ENCODE data around the gene HOXC6.

HOXC6 gene

DNA sequence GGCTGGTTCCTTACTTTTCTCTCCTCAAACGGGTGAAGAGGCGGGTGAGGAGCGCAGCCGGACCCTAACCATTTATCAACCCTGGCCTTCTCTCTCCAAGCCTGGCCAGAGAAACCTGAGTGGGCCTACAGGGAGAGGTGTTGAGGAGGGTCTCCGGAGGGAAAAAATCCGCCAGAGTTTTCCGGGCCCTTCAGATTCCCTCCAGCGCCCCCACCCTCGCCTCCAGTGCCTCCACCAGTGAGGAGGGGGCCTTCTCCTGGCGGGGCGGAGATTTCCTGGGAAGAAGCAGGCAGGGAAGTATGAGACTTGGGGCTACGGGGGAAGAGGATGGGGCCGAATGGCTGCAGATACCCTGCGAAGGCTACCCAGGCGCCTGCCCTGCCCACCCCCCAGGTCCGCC is 3.2 kb downstream of the HOXC6 start:
- H3K36me3 Mint-ChIP-seq (ENCODE audit: low read depth), result no peaks in the 10 kb centered on the region
- no peak overlapping the region for H3K27ac Mint-ChIP-seq
- DNase-seq (ENCODE audit: low spot score), result no peak
- peaks cover 3% of the 10 kb centered on the region for H3K9me3 Mint-ChIP-seq
- peaks cover 16% of the 10 kb centered on the region for H3K4me1 Mint-ChIP-seq (ENCODE audit: low read depth)
- H3K4me3 Mint-ChIP-seq, result no peak overlapping the region
- peaks cover 86% of the 10 kb centered on the region for H3K27me3 Mint-ChIP-seq (ENCODE audit: low read depth)

DNA sequence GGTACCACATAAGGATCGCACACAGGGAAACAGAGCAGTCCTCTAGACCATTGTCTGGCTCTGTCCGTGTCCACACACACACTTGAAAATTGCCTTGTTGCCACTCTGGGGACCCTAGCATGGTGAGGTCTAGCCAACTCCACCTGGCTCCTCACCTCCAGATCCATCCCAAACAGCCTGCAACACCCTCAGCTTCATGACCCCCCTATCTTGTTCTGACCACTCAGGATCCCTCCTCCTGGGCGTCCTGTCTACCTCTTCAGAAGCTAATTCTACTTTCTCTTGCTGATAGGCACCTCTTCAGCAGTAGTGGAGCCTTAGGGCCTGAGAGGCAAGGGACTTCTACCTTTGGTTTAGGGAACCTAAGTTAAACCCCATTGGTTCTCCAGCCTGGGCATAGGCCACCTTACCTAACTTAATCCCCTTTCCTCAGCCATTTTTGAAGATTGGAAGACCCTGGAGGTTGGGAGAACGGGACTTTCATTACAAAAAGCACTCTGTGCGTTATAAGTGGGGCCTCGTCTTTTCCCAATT is 3.9 kb downstream of the HOXC6 start:
- Mint-ChIP-seq H3K27ac (no peak overlapping the region), H3K4me1 (ENCODE audit: low read depth) (peaks cover 15% of the 10 kb centered on the region), H3K27me3 (ENCODE audit: low read depth) (peaks cover 86% of the 10 kb centered on the region), H3K36me3 (ENCODE audit: low read depth) (no peaks in the 10 kb centered on the region), H3K4me3 (no peak overlapping the region), H3K9me3 (peaks cover 3% of the 10 kb centered on the region)
- DNase-seq (ENCODE audit: low spot score), result no peak

DNA sequence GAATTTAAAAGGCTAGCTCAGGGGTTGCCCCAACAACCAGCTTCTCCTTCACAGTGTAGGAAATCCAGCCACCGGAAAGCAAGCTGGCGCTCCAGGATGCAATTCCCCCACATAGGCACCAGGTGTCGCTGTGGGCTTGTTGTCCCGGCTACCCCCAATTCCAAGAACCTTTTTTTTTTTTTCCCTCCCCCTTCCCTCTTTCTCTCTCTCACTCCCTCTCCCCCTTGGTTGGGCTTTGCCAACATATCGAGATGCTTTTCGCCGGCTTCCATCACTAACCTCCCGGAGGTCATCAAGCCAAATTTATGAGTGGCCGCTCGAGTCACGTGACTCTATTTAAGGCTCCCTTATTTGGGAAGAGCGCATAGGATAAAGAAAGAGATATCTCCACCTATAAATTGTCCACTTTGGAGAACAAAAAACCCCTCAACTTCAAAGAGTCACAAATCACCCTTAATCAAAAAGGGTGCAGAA is 4.4 kb downstream of the HOXC6 start, which contains the start of gene HOXC5:
HOXC5 (plus strand) TSS at position 424 of the 474 bp plus-strand sequence. CDS start 73 bp downstream, outside the sequence.
- peaks cover 86% of the 10 kb centered on the region for H3K27me3 Mint-ChIP-seq (ENCODE audit: low read depth)
- H3K36me3 Mint-ChIP-seq (ENCODE audit: low read depth), result no peaks in the 10 kb centered on the region
- no peak within 1 kb of the TSS for H3K27ac Mint-ChIP-seq
- peak; percentile 36 for DNase-seq (ENCODE audit: low spot score)
- H3K9me3 Mint-ChIP-seq, result peaks cover 3% of the 10 kb centered on the region
- peak within 1 kb of the TSS; percentile 27 for H3K4me3 Mint-ChIP-seq
- peaks cover 15% of the 10 kb centered on the region for H3K4me1 Mint-ChIP-seq (ENCODE audit: low read depth)

GRCh38 chr12:54033106-54033979 is 5.1 kb downstream of the HOXC6 start:
- DNase-seq (ENCODE audit: low spot score), result no peak
- H3K36me3 Mint-ChIP-seq (ENCODE audit: low read depth), result no peaks in the 10 kb centered on the region
- peaks cover 3% of the 10 kb centered on the region for H3K9me3 Mint-ChIP-seq
- peaks cover 15% of the 10 kb centered on the region for H3K4me1 Mint-ChIP-seq (ENCODE audit: low read depth)
- H3K27ac Mint-ChIP-seq, result no peak overlapping the region
- H3K27me3 Mint-ChIP-seq (ENCODE audit: low read depth), result peaks cover 86% of the 10 kb centered on the region
- H3K4me3 Mint-ChIP-seq, result no peak overlapping the region

- no peak for DNase-seq (ENCODE audit: low spot score)
- H3K36me3 Mint-ChIP-seq (ENCODE audit: low read depth), result no peaks in the 10 kb centered on the region
- H3K4me3 Mint-ChIP-seq, result peak overlapping the region; percentile 24
- no peak overlapping the region for H3K27ac Mint-ChIP-seq
- H3K4me1 Mint-ChIP-seq (ENCODE audit: low read depth), result peaks cover 11% of the 10 kb centered on the region
- peaks cover 87% of the 10 kb centered on the region for H3K27me3 Mint-ChIP-seq (ENCODE audit: low read depth)
- H3K9me3 Mint-ChIP-seq, result peaks cover 3% of the 10 kb centered on the region
Measured at GRCh38 chr12:54033980-54034784, 5.9 kb downstream of the HOXC6 start.

DNA sequence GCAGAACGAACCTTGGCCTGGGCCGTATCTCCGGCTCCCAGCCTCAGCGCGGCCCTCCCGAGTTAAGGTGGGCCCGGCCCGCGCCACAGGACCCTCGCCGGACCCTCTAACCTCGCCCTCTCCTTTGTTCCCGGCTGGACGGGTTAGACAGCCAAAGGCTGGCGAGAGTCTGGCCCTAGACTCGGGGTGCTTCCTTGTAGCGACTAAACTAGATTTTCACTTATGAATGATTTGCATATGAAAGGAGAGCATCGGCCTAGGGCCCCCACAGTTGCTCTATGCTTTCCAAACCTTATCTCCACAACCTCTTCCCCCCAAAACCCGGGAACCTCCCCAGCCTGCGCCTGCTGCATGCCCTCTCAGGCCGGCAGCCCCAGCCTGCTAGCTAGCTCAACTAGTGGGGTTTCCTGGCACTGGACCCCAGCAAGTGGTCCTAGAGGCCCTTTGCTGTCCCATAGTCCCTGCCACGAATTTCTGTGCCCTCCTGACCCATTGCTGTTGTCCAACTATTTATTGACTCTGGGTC is 6.6 kb downstream of the HOXC6 start:
- no peaks in the 10 kb centered on the region for H3K36me3 Mint-ChIP-seq (ENCODE audit: low read depth)
- peaks cover 10% of the 10 kb centered on the region for H3K4me1 Mint-ChIP-seq (ENCODE audit: low read depth)
- DNase-seq (ENCODE audit: low spot score), result no peak
- peaks cover 88% of the 10 kb centered on the region for H3K27me3 Mint-ChIP-seq (ENCODE audit: low read depth)
- no peak overlapping the region for H3K4me3 Mint-ChIP-seq
- H3K9me3 Mint-ChIP-seq, result peaks cover 3% of the 10 kb centered on the region
- peak overlapping the region; percentile 65 for H3K27ac Mint-ChIP-seq

DNA sequence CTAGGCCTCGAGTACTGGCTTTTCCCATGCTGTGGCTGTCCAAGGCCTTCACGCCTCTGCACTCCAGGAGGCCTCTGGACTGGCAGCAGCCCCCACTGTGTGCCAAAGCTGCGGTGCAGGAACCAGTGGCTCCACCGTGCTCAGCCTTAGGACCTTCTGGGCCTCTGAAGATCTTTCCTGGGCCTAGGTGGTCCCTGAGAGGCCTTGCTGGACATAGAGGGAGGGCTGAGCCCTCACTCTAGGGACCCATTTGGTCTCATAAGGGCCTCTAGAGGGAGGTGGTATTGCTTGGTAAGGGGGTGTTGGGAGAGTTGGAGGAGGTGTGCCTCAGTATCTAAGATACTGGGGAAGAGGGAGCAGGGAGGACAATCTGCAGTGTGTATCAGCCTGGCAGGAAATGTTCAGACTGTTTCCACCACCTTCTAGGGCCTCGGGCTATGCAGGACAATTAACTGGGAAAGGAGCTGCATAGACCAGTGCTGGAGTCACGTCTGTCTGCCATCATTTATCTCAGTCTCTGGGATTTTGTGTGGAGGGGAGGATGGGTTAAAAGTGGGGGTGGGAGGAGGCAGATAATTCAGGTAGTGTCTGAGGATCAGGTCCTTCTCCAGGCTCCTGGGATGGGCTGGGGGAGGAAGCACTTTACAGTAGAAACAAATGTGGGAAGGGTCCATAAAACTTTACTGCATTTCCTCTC is 7.5 kb downstream of the HOXC6 start:
- Mint-ChIP-seq H3K27me3 (ENCODE audit: low read depth) (peaks cover 90% of the 10 kb centered on the region), H3K27ac (no peak overlapping the region), H3K36me3 (ENCODE audit: low read depth) (no peaks in the 10 kb centered on the region), H3K4me1 (ENCODE audit: low read depth) (peaks cover 10% of the 10 kb centered on the region), H3K4me3 (no peak overlapping the region), H3K9me3 (peaks cover 3% of the 10 kb centered on the region)
- DNase-seq (ENCODE audit: low spot score), result no peak

DNA sequence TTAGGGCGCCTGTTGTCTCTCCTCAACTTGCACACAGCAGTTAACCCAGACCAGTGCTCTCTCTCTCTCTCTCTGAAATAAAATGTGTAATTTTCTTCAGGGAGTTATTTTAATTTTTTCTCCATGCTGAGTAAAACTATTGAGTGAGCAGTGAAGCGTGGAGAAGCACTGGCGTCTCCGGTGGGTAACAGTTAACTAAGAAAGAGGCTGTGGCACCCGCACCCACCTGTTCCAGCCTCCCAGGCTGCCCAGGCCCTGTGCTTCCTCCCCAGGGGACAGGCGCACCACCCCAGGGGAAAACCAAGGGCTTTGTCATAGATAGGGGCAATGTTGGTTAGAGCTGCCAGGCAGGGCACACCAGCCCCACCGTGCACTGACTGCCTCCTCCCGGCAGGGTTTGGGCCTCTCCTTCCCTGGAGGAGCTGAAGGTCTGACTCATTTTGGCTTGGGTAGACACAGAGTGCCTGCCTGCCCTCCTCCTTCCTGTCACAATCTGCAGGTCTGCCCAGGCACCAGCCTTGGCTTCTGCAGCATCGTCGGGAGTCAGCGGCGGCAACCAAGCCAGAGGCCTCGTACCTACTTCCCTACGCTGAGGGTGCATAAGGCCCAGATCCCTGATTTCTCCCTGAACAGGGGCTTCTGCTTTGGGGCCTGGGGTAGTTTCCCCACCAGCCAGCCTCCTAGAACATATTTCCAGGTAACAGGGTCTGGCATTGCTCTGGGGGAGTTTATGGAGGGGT is 8.6 kb downstream of the HOXC6 start:
- peaks cover 10% of the 10 kb centered on the region for H3K4me1 Mint-ChIP-seq (ENCODE audit: low read depth)
- no peak overlapping the region for H3K27ac Mint-ChIP-seq
- H3K36me3 Mint-ChIP-seq (ENCODE audit: low read depth), result no peaks in the 10 kb centered on the region
- DNase-seq (ENCODE audit: low spot score), result no peak
- no peak overlapping the region for H3K4me3 Mint-ChIP-seq
- peaks cover 3% of the 10 kb centered on the region for H3K9me3 Mint-ChIP-seq
- peaks cover 84% of the 10 kb centered on the region for H3K27me3 Mint-ChIP-seq (ENCODE audit: low read depth)

DNA sequence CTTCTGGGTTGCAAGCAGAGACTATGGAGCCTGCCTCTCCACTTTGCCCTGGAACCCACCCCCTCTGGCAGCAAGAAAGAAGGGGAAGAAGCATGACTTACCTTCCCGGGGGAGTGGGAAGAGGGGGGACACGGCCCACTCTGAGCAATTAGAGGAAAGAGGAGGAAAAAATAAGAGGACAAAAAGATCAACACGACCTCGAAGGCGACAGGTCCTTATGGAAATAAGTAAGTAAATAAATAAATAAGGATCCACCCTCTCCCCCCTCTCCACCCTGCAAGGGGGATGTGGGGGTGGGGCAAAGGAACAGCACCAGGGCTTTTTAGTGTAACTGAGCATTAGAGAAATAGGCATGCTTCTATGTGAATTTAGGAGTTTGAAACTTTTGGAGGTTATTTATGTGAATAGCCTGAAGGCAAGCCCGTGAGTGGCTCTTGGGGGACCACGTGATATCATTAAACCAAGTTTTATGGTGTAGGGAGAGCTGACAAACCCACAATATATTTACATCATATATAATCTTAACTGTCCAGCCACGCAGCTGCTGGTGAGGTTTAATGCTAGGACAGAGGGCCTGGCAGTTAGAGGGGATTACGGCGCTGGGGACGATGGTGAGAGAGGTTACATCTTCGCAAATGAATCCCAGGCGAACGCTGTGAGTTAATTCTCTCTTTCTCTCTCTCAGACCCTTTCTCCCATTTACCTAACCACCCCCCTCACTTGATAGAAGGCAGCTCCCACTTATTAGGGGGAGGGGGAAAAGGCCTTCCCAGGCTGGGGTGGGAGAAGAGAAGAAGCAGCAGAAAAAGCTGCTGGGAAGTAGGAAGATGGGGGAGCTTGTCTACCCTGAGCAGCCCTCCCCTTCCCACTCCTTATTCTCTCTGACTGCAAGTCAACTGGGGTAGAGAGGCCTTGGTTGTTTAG is 9.4 kb downstream of the HOXC6 start:
- Mint-ChIP-seq H3K27me3 (ENCODE audit: low read depth) (peaks cover 84% of the 10 kb centered on the region), H3K27ac (no peak overlapping the region), H3K9me3 (peaks cover 3% of the 10 kb centered on the region), H3K36me3 (ENCODE audit: low read depth) (no peaks in the 10 kb centered on the region), H3K4me3 (no peak overlapping the region), H3K4me1 (ENCODE audit: low read depth) (peaks cover 10% of the 10 kb centered on the region)
- no peak for DNase-seq (ENCODE audit: low spot score)

GRCh38 chr12:54038284-54038870 is 10.1 kb downstream of the HOXC6 start:
- Mint-ChIP-seq H3K36me3 (ENCODE audit: low read depth) (no peaks in the 10 kb centered on the region), H3K4me1 (ENCODE audit: low read depth) (peaks cover 7% of the 10 kb centered on the region), H3K9me3 (no peaks in the 10 kb centered on the region), H3K4me3 (no peak overlapping the region), H3K27ac (no peak overlapping the region), H3K27me3 (ENCODE audit: low read depth) (peaks cover 84% of the 10 kb centered on the region)
- DNase-seq (ENCODE audit: low spot score), result no peak

DNA sequence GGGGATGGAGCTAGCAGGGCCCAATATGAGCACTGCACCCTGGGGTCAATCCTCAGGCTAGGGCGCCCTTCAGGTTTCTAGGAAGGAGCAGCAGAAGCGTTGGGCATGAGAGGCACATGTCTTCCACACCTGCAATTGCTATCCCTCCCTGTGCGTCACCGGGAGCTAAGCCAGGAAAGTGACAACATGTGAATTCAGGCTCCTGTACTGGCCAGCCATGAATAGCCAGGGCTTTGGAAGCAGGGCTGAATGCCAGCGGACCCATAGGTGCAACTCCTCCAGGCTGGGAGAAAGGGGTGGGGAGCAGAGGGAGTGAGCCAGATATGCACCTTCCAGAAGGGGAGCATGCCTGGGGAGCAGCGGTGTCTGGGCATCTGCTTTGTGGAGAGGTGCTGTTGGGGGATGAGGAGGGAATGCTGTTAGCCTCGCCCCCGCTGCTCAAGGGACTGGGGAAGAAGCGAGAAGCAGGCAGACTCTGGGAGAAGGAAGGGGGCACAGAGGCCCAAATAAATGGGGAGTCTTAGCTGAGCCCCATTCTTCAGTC is 10.7 kb downstream of the HOXC6 start:
- Mint-ChIP-seq H3K36me3 (ENCODE audit: low read depth) (no peaks in the 10 kb centered on the region), H3K27me3 (ENCODE audit: low read depth) (peaks cover 87% of the 10 kb centered on the region), H3K27ac (no peak overlapping the region), H3K4me1 (ENCODE audit: low read depth) (peaks cover 9% of the 10 kb centered on the region), H3K4me3 (no peak overlapping the region), H3K9me3 (no peaks in the 10 kb centered on the region)
- DNase-seq (ENCODE audit: low spot score), result no peak
